HepG2 (cell line): ENCODE data around the gene RBM47. TPM values are rescaled to one million over a fixed set of nuclear protein-coding genes. Genes with fewer than 3 reads are reported as not detected.

Experiments
- BATF2 ChIP-seq: sonication (generic); formaldehyde crosslinking; IDR thresholded peaks from 2 replicates; pipeline ENCODE4 v1.8.0; 2022; ENCODE audit warnings: mild to moderate bottlenecking, missing genetic modification reagents, moderate library complexity
- CC2D1A ChIP-seq: sonication (generic); formaldehyde crosslinking; IDR thresholded peaks from 2 replicates; pipeline ENCODE4 v1.8.1; 2023; ENCODE audit warnings: mild to moderate bottlenecking, missing genetic modification reagents
- CHD4 ChIP-seq: fragments of 200-600 bp; sonication (generic); IDR thresholded peaks from 2 replicates; pipeline ENCODE4 v1.7.0; 2017; ENCODE audit warnings: mild to moderate bottlenecking, low read length, borderline replicate concordance
- E2F5 ChIP-seq: sonication (generic); formaldehyde crosslinking; conservative IDR thresholded peaks from 2 replicates; pipeline ENCODE4 v1.4.0; 2020; ENCODE audit warnings: missing genetic modification reagents
- EHMT2 ChIP-seq: fragments of 200-600 bp; sonication (generic); IDR thresholded peaks from 2 replicates; pipeline ENCODE4 v1.7.0; 2017; ENCODE audit warnings: antibody characterized with exemption, low read depth, low read length, borderline replicate concordance
- GATA4 ChIP-seq: sonication (generic); IDR thresholded peaks from 2 replicates; pipeline ENCODE4 v1.6.1; 2016; ENCODE audit warnings: antibody characterized with exemption, low read depth, borderline replicate concordance
- HDAC2 ChIP-seq: sonication (generic); formaldehyde crosslinking; IDR thresholded peaks from 2 replicates; pipeline ENCODE4 v1.4.0; 2020; ENCODE audit warnings: missing genetic modification reagents
- HNF1A ChIP-seq, 2 experiments: sonication (generic) in 1 of 2; formaldehyde crosslinking in 1 of 2; IDR thresholded peaks; 2 replicates each; pipeline versions ENCODE4 v1.4.0 to v1.6.1; 2016 to 2020; ENCODE audit warnings: borderline replicate concordance in 1 of 2, low read depth in 1 of 2, mild to moderate bottlenecking in 1 of 2, missing genetic modification reagents in 1 of 2
- IKZF1 ChIP-seq: fragments of 450-650 bp; IDR thresholded peaks from 2 replicates; pipeline ENCODE4 v1.7.1; 2016
- PBX2 ChIP-seq: IDR thresholded peaks from 2 replicates; pipeline ENCODE4 v1.6.1; 2016; ENCODE audit warnings: control low read depth
- POGK ChIP-seq: sonication (generic); formaldehyde crosslinking; conservative IDR thresholded peaks from 2 replicates; pipeline ENCODE4 v1.8.0; 2022; ENCODE audit warnings: mild to moderate bottlenecking, moderate library complexity, missing genetic modification reagents
- SMAD1 ChIP-seq: sonication (generic); formaldehyde crosslinking; IDR thresholded peaks from 2 replicates; pipeline ENCODE4 v1.4.0; 2020; ENCODE audit warnings: missing genetic modification reagents, low read depth, mild to moderate bottlenecking, borderline replicate concordance
- ZKSCAN1 ChIP-seq: fragments of 150-350 bp; IDR thresholded peaks from 2 replicates; pipeline ENCODE4 v1.6.1; 2014; ENCODE audit warnings: low read length
- ZMAT5 ChIP-seq: sonication (generic); formaldehyde crosslinking; IDR thresholded peaks from 2 replicates; pipeline ENCODE4 v1.5.0; 2020; ENCODE audit warnings: mild to moderate bottlenecking, low read depth, missing genetic modification reagents, borderline replicate concordance
- ZNF101 ChIP-seq: sonication (generic); formaldehyde crosslinking; IDR thresholded peaks from 2 replicates; pipeline ENCODE4 v1.4.0; 2020; ENCODE audit warnings: mild to moderate bottlenecking, low read depth, missing genetic modification reagents, borderline replicate concordance
- ZNF230 ChIP-seq: sonication (generic); formaldehyde crosslinking; IDR thresholded peaks from 2 replicates; pipeline ENCODE4 v1.4.0; 2020; ENCODE audit warnings: mild to moderate bottlenecking, missing genetic modification reagents
- ZNF260 ChIP-seq: sonication (generic); formaldehyde crosslinking; IDR thresholded peaks from 2 replicates; pipeline ENCODE4 v1.4.0; 2020; ENCODE audit warnings: missing genetic modification reagents, low read depth, mild to moderate bottlenecking, borderline replicate concordance
- polyA plus RNA-seq, 8 experiments: library from polyadenylated mRNA; depleted of rRNA in 3 of 8; stranded (reverse) in 7 of 8; unstranded in 1 of 8; fragments of >200 nt; fragmentation: Illumina TruSeq in 4 of 8; extraction: Trizol in 4 of 8; gene quantifications; 2 replicates each; pipeline versions ENCODE4 v1.2.1 to v1.2.3, GENCODE V29; 2011 to 2016; ENCODE audit warnings: low read depth in 4 of 8, missing spikeins in 1 of 8, mixed read lengths in 1 of 8; ENCODE audit not compliant: insufficient read depth in 1 of 8
- total RNA-seq, 5 experiments: library from RNA; depleted of rRNA; stranded (reverse); fragments of >200 nt; fragmentation: Illumina TruSeq; extraction: Trizol; gene quantifications; 2 replicates each; pipeline ENCODE4 v1.2.3, GENCODE V29; 2016; ENCODE audit warnings: low read depth in 1 of 5

RBM47 gene
- total and polyA plus RNA-seq, 2 of the 13 experiments (the other 11 are each of a cell fraction or from before 2014, with no cell fraction given), result 1.2 to 2.5 TPM

GRCh38 chr4:40576651-40577480 lies 52.8 kb downstream of the RBM47 start (continued):
- TF ChIP-seq POGK (CRISPR knock-in tag) (0 out of 2 replicates have a peak, but pooled peaks have one; percentile 14), ZKSCAN1 (peak; percentile 62; the same call in 1 of the 2 replicates), HNF1A (IDR thresholded peaks at IDR 0.05; ENCODE audit: low read depth) (peak; percentile 88), HNF1A (CRISPR knock-in tag; IDR thresholded peaks at IDR 0.05; ENCODE audit: borderline replicate concordance) (peak; percentile 93), HDAC2 (CRISPR knock-in tag) (peak; percentile 64; the same call in 1 of the 2 replicates), ZNF101 (CRISPR knock-in tag) (no peak), SMAD1 (no peak), BATF2 (CRISPR knock-in tag) (no peak), ZMAT5 (no peak), E2F5 (no peak), GATA4 (no peak), ZNF260 (CRISPR knock-in tag) (no peak), PBX2 (CRISPR knock-in tag) (peak; percentile 66; the same call in 1 of the 2 replicates), ZNF230 (CRISPR knock-in tag) (no peak), EHMT2 (peak; percentile 36; the same call in 1 of the 2 replicates), IKZF1 (no peak), CC2D1A (no peak), CHD4 (peak; percentile 100)
